Neuron (in vitro differentiated cells): Measurements from ENCODE around the gene YY1AP1.
"Not testable (repeated sequence)": the region's sequence is repeated elsewhere in the genome, so short reads cannot be mapped to it uniquely, and the experiment has no call there.

Experiments used
- H2AFZ ChIP-seq: one replicate; pipeline ENCODE4 v1.6.1; 2013; ENCODE audit warnings: low read depth, mild to moderate bottlenecking, inconsistent platforms, low read length, moderate library complexity
- H3K27me3 ChIP-seq: one replicate; pipeline ENCODE4 v1.6.1; 2013; ENCODE audit warnings: low read length; ENCODE audit not compliant: insufficient read depth
- H3K36me3 ChIP-seq: one replicate; pipeline ENCODE4 v1.6.1; 2013; ENCODE audit warnings: low read length; ENCODE audit not compliant: insufficient read depth
- H3K4me1 ChIP-seq: one replicate; pipeline ENCODE4 v1.6.1; 2013; ENCODE audit warnings: low read length; ENCODE audit not compliant: insufficient read depth
- H3K4me3 ChIP-seq: 2 replicates; pipeline ENCODE4 v1.5.1; 2013; ENCODE audit warnings: mild to moderate bottlenecking, low read length, moderate library complexity
- H3K9me3 ChIP-seq: one replicate; pipeline ENCODE4 v1.6.1; 2013; ENCODE audit warnings: low read length

Gene YY1AP1

DNA sequence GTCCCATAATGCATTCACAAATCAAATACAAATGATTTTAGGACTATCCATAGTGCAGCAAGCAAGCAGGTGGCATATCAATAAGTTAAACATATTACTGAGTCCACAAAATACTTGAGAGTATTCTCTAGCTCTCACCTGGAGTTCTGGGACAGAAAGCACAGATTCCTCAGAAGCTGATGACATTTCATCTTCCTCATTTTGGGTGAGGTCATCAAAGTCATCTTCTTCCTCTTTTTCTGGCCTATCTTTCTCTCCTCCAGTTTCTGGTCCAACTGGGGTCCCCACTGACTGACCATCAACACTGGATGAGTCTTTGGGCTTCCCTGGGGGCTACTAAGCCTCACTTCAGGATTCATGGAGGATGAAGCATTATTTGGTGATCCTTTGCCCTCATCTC is 38.9 kb downstream of the YY1AP1 start:
- Histone ChIP-seq H2AFZ (no peak overlapping the region), H3K27me3 (no peaks in the 10 kb centered on the region), H3K9me3 (no peaks in the 10 kb centered on the region), H3K4me3 (no peak overlapping the region), H3K36me3 (no peaks in the 10 kb centered on the region), H3K4me1 (peaks cover 9% of the 10 kb centered on the region)

DNA sequence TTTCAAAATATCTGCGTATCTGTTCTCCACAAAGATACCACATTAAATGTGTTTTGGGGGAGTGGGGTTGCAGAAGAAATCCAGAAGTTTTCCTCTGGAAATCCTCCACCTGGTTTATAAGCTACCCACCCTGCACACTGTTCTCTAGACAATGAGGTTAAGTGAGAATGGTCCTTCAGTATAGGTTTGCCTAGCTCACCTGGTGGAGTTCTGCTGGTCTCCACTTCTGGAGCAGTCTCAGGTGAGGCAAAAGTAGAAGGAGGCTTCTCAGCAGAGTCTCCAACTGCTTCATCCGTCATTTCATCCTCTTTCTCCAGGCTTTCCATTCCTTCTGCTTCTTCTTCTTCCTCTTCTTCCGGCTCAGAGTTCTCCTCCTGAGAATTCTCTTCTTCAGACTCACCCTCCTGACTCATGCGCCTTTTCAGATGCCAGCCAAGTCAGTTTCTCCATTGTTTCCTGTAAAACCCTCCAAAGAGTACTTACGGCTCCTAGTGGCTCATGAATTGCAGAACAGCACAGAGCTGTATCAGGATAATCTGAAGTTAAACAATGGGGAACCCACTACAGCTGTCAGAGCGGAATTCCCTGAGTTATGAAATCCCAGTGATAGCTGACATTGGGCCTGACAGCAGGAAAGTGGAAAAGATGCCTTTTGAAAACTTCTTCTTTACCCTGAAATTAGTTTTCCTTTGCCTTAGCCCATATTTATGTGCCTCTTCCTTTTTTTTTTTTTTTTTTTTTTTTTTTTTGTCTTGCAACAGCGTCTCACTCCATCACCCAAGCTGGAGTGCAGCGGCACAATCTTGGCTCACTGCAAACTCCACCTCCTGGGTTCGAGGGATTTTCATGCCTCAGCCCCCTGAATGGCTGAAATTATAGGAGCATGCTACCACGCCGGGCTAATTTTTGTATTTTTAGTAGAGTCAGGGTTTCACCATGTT is 40.1 kb downstream of the YY1AP1 start:
- peak overlapping the region; percentile 29 for H3K4me3 ChIP-seq
- H3K36me3 ChIP-seq: no peaks in the 10 kb centered on the region
- peaks cover 4% of the 10 kb centered on the region for H3K9me3 ChIP-seq
- peak overlapping the region; percentile 56 for H2AFZ ChIP-seq
- peaks cover 9% of the 10 kb centered on the region for H3K4me1 ChIP-seq
- H3K27me3 ChIP-seq: no peaks in the 10 kb centered on the region

DNA sequence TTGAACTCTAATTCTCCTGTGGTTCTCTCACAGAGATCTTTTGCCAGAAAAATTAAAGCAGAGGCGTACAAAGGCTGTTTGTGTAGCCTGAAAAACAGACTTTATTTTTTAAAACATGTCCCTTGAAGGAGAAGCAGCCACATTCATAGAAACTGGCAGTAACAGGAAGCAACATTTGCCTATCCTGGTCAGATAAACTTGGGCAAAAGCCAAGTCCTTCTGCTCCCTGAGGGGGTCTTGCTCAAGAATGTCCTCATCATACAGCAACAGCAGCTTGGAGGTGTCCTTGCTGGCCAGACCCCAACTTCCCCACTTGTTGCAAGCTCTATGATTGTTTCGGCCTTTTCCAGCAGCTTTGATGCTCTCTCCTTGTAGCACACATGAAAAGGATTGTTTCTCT is 42.3 kb downstream of the YY1AP1 start:
- H3K27me3 ChIP-seq: no peaks in the 10 kb centered on the region
- H3K4me3 ChIP-seq: no peak overlapping the region
- peaks cover 9% of the 10 kb centered on the region for H3K4me1 ChIP-seq

DNA sequence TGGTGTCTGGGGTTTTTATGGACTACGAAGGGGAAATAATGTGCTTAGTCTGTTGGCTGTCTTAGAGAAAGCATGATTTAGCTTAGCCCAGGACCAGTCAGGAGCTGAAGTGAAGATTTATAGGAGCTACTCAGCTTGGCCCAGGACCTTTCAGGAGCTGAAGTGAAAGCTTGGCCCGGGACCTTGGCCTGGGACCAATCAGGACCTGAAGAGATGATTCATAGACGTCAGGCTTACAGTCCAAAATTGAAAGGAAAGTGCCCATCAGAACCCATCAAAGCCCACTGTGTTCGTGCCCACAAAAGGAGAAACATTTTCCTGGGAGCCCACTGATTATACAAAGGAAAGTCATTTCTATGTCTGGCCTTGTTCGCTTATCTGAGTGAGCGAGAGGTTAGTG is 42.9 kb downstream of the YY1AP1 start:
- no peak overlapping the region for H2AFZ ChIP-seq
- peaks cover 9% of the 10 kb centered on the region for H3K4me1 ChIP-seq
- H3K27me3 ChIP-seq: no peaks in the 10 kb centered on the region
- peaks cover 14% of the 10 kb centered on the region for H3K9me3 ChIP-seq
- no peak overlapping the region for H3K4me3 ChIP-seq
- H3K36me3 ChIP-seq: no peaks in the 10 kb centered on the region

More for the DNA sequence above, 42.3 kb downstream of the YY1AP1 start:
- Histone ChIP-seq H3K36me3 (no peaks in the 10 kb centered on the region), H3K9me3 (peaks cover 14% of the 10 kb centered on the region), H2AFZ (no peak overlapping the region)

DNA sequence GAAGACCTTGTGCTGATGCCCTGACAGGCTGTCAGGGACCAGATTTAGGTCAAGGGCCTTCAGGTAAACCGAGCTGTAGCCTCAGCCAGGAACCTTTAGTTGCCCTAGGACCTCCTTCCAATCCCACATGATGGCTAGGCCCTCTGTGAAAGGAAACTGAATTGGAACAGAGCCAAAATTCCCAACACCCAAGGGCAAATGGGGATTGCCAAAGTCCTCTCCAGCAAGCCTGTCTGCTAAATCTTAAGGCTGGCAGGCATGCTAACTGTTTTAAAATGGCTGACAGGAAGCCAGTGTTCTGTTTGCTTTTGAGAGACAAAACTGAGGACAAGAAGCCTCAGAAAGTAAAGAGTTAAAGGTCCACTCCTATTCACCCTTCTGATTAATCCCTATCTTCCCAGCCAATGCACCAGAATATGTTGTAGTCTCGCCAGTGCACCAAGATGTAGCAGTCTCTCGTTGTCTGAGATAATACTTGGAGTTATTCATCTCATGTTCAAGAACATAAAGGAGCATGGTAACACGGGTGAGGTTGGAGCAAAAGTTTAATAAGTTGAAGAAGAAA is 43.5 kb downstream of the YY1AP1 start:
- Histone ChIP-seq H3K4me1 (peaks cover 9% of the 10 kb centered on the region), H2AFZ (no peak overlapping the region), H3K27me3 (no peaks in the 10 kb centered on the region), H3K4me3 (no peak overlapping the region), H3K9me3 (peaks cover 14% of the 10 kb centered on the region), H3K36me3 (no peaks in the 10 kb centered on the region)

DNA sequence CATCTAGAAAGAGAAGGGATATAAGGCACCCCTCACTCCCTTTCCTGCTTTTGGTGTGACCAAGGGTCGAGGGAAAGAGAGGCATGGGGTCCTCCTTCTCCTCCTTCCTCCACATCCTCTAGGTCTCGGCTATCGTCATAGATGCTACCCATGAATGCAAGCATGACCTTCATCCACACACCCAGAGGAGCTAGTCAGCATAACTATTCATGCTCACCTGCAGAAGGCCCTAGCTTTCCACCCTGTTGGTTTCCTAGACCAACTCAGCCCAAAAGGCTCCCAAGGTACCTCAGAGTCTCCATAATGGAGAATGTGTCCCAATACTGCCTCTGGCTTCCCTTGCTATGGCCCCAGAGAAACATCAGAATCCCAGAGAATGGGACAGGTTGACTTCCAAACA is 45.3 kb downstream of the YY1AP1 start:
- H3K4me3 ChIP-seq: no peak overlapping the region
- peaks cover 3% of the 10 kb centered on the region for H3K4me1 ChIP-seq
- H3K27me3 ChIP-seq: no peaks in the 10 kb centered on the region
- peaks cover 17% of the 10 kb centered on the region for H3K9me3 ChIP-seq
- no peaks in the 10 kb centered on the region for H3K36me3 ChIP-seq
- no peak overlapping the region for H2AFZ ChIP-seq

DNA sequence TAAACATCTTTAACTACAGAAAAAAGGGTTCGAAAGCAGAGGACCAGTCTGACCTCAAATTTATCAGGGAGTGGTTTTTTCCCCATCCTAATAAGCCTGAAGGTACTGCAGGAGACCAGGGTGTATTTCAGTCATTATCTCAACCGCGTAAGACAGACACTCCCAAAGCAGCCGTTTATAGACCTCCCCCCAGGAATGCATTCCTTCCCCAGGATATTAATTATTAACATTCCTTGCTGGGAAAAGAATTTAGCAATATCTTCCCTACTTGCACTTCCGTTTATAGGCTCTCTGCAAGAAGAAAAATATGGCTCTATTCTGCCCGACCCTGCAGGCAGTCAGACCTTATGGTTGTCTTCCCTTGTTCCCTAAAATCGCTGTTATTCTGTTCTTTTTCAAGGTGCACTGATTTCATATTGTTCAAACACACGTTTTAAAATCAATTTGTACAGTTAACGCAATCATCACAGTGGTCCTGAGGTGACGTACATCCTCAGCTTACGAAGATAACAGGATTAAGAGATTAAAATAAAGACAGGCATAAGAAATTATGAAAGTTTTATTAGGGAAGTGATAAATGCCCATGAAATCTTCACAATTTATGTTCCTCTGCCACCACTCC is 45.9 kb downstream of the YY1AP1 start:
- not testable (repeated sequence) for H2AFZ ChIP-seq, H3K27me3 ChIP-seq, H3K4me1 ChIP-seq, H3K36me3 ChIP-seq, H3K4me3 ChIP-seq
- peaks cover 17% of the 10 kb centered on the region for H3K9me3 ChIP-seq

DNA sequence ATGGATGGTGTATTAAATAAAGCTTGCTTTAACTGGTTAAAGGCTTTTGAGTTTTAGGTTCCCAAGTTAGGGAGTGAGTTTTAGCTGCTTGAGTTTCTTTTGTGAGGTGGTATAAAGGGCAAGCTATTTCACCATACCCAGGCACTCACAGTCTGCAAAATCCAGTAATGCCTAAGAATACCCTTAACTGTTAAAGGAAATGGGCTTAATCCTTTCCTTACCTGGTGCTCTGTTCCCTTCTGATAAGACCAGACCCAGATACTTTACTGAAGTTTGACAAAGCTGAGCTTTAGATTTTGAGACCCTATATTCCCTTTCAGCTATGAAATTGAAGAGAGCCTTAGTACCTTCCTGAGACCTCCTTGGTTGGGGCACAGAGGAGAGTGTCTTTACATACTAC is 48.2 kb downstream of the YY1AP1 start:
- H3K36me3 ChIP-seq: no peaks in the 10 kb centered on the region
- no peak overlapping the region for H2AFZ ChIP-seq
- no peaks in the 10 kb centered on the region for H3K27me3 ChIP-seq
- peaks cover 17% of the 10 kb centered on the region for H3K9me3 ChIP-seq
- no peak overlapping the region for H3K4me3 ChIP-seq
- H3K4me1 ChIP-seq: no peaks in the 10 kb centered on the region

DNA sequence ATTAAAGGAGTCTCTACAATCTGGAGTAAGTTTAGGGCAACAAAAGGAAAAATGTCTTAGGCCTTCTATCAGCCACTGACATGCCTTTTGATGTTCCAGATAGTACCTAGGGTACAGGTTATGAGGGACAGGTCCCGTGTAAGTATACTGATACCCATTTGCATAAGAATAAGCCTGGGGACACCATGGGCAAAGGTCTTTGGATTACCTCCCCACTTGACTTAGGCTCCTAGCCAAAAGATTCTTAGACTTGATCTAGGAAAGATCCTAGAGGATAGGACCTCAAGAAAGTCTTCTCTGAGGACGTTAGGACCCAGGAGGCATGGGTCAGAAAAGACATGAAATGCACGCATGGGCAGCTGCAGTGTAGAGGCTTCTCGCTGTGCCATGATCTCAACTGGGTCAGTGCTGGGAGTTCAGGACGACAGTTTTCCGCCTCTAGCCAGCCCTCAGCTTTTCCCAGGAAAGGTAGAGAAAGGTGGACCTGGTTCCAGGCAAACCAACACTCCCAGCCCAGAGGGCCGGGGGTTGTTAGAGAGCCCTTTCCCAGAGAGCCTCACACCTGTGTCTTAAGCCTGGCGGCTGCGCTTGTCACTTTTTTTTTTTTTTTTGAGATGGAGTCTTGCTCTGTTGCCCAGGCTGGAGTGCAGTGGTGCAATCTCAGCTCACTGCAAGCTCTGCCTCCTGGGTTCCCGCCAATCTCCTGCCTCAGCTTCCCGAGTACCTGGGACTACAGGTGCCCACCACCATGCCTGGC is 52.0 kb downstream of the YY1AP1 start:
- Histone ChIP-seq H3K4me3 (no peak overlapping the region), H2AFZ (no peak overlapping the region), H3K4me1 (no peaks in the 10 kb centered on the region), H3K36me3 (no peaks in the 10 kb centered on the region), H3K9me3 (peaks cover 6% of the 10 kb centered on the region), H3K27me3 (no peaks in the 10 kb centered on the region)

DNA sequence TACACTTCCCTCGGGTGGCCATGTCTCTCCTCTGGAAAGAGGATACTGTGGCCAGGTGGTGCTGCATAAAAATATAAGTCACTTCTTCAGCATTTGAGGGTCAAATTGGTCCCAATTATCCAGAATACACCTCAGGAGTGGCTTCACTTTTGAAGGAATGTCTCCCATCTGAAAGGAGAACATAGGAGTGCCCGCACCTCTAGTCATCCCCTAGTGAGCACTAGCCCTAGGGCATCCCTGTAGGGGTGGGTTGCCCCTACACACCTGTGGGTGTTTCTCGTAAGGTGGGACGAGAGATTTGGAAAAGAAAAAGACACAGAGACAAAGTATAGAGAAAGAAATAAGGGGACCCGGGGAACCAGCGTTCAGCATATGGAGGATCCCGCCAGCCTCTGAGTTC is 62.1 kb downstream of the YY1AP1 start:
- H3K9me3 ChIP-seq, H3K4me1 ChIP-seq, H3K4me3 ChIP-seq, H2AFZ ChIP-seq, H3K36me3 ChIP-seq, H3K27me3 ChIP-seq: not testable (repeated sequence)

DNA sequence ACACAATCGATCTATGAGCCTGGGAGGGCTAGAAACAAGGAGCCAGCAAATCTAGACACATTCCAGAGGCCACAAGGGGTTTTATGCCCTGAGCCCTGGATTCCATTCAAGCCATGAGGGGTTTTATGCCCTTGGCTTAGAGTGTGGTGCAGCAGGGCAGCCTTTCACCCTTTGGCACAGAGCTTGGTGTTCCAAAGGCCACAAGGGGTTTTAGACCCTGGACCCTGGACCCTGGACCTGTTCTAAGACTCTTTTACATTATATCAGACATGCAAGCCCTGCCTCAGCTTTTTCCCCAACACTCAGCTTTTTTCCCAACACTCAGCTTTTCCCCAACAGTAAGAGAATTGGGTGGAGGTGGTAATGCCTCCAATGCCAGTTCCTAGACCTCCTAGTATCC is 65.2 kb downstream of the YY1AP1 start:
- no peaks in the 10 kb centered on the region for H3K4me1 ChIP-seq
- no peak overlapping the region for H2AFZ ChIP-seq
- no peaks in the 10 kb centered on the region for H3K36me3 ChIP-seq
- H3K9me3 ChIP-seq: no peaks in the 10 kb centered on the region
- no peak overlapping the region for H3K4me3 ChIP-seq
- no peaks in the 10 kb centered on the region for H3K27me3 ChIP-seq

DNA sequence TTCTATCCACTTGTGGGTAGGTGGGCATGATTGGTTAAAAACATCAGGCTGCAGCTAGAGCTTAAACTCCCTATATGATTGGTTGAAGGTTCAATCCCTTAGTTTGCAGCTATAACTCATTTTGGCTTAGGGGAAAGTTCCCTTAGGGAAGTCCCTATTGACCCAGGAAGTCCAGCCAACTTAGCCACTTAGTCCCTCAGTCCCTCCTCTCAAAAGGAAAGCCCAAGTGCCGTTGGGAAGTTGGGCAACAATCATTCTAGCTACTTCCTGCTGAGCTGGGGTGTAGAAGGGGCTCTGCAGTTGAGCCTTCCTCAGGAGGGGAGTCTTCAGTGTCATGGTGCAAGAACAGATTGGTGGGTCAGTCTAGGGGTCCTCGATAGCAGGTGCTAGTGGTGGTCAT is 66.4 kb downstream of the YY1AP1 start:
- Histone ChIP-seq H3K4me1 (no peaks in the 10 kb centered on the region), H3K4me3 (no peak overlapping the region), H3K36me3 (no peaks in the 10 kb centered on the region), H3K27me3 (no peaks in the 10 kb centered on the region), H3K9me3 (no peaks in the 10 kb centered on the region), H2AFZ (no peak overlapping the region)

DNA sequence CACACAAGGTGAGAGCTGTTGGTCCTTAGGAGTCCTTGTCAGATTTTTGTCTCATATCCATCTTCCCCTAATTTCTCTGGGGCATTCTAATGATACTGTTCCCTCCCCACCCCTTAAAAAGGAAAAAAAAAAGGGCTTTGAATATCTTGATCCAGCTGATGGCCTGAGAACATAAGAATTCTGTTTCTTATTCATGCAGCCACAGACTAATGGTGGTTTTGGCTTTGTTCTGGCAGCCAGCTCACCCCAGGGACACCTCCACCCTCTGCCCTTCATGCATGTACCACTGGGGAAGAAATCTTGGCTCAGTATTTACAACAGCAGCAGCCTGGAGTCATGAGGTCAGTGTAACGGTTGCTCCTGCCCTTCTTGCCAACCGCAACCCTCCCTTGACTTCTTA is 75.3 kb downstream of the YY1AP1 start:
- H3K4me1 ChIP-seq, H2AFZ ChIP-seq, H3K9me3 ChIP-seq, H3K27me3 ChIP-seq, H3K4me3 ChIP-seq: not testable (repeated sequence)
- peaks cover 16% of the 10 kb centered on the region for H3K36me3 ChIP-seq
